ENCODE data around the gene DDX39A. TPM values are rescaled to one million over a fixed set of nuclear protein-coding genes. Genes with fewer than 3 reads are reported as not detected.

DDX39A gene
- total and polyA plus RNA-seq, 2 donors (not counting 1 experiment from before 2014, with no cell fraction given): 178 to 393 TPM

DNA sequence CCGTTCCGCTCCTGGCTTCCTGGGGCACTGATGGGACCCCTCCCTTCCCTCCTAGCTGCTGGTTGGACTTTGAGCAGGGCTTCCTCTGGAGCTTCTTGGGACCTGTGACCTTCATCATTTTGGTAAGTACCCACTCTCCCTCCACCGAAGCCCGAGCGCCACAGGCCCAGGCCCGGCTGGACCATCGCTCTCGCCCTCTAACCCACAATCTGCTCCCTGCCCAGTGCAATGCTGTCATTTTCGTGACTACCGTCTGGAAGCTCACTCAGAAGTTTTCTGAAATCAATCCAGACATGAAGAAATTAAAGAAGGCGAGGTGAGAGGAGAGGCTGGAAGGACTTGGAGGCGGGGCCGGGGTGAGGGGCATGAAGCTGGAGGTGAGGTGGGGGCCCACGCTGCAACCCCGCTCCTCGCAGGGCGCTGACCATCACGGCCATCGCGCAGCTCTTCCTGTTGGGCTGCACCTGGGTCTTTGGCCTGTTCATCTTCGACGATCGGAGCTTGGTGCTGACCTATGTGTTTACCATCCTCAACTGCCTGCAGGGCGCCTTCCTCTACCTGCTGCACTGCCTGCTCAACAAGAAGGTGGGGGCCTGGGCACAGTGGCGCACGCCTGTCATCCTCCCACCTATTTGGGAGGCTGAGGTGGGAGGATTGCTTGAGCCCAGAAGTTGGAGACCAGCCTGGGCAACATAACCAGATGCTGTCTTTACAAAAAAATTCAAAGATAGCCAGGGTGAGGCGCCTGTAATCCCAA, 12.3 kb downstream of the DDX39A start:
- WGBS (ENCODE audit: insufficient coverage): 94% methylated on average over 26 of the region's 27 CpGs
- peaks cover 38% of the 10 kb centered on the region for H3K4me1 Mint-ChIP-seq
- no peak overlapping the region for H3K4me3 ChIP-seq (ENCODE audit: control extremely low read depth in 1 of 5, extremely low read depth in 1 of 5, insufficient read depth in 1 of 5, low read depth in 2 of 5, low read length in 4 of 5)
- no peaks in the 10 kb centered on the region for H3K9me3 Mint-ChIP-seq (ENCODE audit: insufficient read depth)
- CTCF ChIA-PET: interaction anchor here (0.6 to 8.9 kb wide), 20 partner anchors 9 to 270 kb away, joined by 3 to 213 read pairs (median 6); partner anchors contain the start of genes ADGRE5, ASF1B and PKN1
- DNase-seq: peak; percentile 46
- no peak for TF ChIP-seq EZH2 (IDR thresholded peaks at IDR 0.05; ENCODE audit: borderline replicate concordance, insufficient read depth, low read depth, low read length, poor library complexity, severe bottlenecking)
- TF ChIP-seq, protein P1, sequence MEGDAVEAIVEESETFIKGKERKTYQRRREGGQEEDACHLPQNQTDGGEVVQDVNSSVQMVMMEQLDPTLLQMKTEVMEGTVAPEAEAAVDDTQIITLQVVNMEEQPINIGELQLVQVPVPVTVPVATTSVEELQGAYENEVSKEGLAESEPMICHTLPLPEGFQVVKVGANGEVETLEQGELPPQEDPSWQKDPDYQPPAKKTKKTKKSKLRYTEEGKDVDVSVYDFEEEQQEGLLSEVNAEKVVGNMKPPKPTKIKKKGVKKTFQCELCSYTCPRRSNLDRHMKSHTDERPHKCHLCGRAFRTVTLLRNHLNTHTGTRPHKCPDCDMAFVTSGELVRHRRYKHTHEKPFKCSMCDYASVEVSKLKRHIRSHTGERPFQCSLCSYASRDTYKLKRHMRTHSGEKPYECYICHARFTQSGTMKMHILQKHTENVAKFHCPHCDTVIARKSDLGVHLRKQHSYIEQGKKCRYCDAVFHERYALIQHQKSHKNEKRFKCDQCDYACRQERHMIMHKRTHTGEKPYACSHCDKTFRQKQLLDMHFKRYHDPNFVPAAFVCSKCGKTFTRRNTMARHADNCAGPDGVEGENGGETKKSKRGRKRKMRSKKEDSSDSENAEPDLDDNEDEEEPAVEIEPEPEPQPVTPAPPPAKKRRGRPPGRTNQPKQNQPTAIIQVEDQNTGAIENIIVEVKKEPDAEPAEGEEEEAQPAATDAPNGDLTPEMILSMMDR (IDR thresholded peaks at IDR 0.05): no peak
- ATAC-seq (ENCODE audit: low read depth): no peak
- no peak overlapping the region for H2AFZ ChIP-seq (ENCODE audit: insufficient read depth, low read depth, low read length, poor library complexity, severe bottlenecking)
- H3K4me2 ChIP-seq (replicated peaks; ENCODE audit: low read depth, low read length, poor library complexity, severe bottlenecking): peak overlapping the region; percentile 63
- no peak overlapping the region for H3K27ac ChIP-seq (ENCODE audit: low read length in 2 of 2)
- H3K27me3 ChIP-seq (replicated peaks in 1 of 4; ENCODE audit: control extremely low read depth in 1 of 4, control insufficient read depth in 3 of 4, insufficient read depth in 4 of 4, low read length in 3 of 4): no peaks in the 10 kb centered on the region
- H3K4me1 ChIP-seq (ENCODE audit: control insufficient read depth in 2 of 2, insufficient read depth in 2 of 2, low read length in 2 of 2): peaks cover 0 to 27% of the 10 kb centered on the region in 2 donors
- intact Hi-C loops (cut with micrococcal nuclease): loop anchor here (1.0 to 2.0 kb wide), 6 partner anchors 12 to 270 kb away; partner anchors contain the start of genes ASF1B and DDX39A
- H3K27ac Mint-ChIP-seq: peak overlapping the region; percentile 53
- H3K9me3 ChIP-seq (ENCODE audit: control extremely low read depth in 1 of 3, control insufficient read depth in 2 of 3, insufficient read depth in 1 of 3, low read length in 2 of 3): peaks cover 0 to 5% (median 0%) of the 10 kb centered on the region in 3 donors
- no peak overlapping the region for H3K9ac ChIP-seq (ENCODE audit: low read length)
- peaks cover 56% of the 10 kb centered on the region for H4K20me1 ChIP-seq (ENCODE audit: control insufficient read depth, insufficient read depth, low read length, poor library complexity, severe bottlenecking)
- H3K36me3 ChIP-seq (replicated peaks in 1 of 2; ENCODE audit: control extremely low read depth in 1 of 2, control insufficient read depth in 1 of 2, extremely low read depth in 1 of 2, insufficient read depth in 2 of 2, low read length in 1 of 2): peaks cover 2 to 89% of the 10 kb centered on the region in 2 experiments
- POLR2A ChIA-PET: interaction anchor here (0.6 to 2.1 kb wide), 10 partner anchors 10 to 59 kb away, joined by 3 to 17 read pairs (median 5); partner anchors contain the start of gene ADGRE5
- peaks cover 13% of the 10 kb centered on the region for H3K79me2 ChIP-seq (ENCODE audit: control insufficient read depth, insufficient read depth, low read length)
- no peaks in the 10 kb centered on the region for H3K27me3 Mint-ChIP-seq
- H3K4me3 Mint-ChIP-seq: no peak overlapping the region
